Activated CD8-positive, alpha-beta T cell treated with anti-CD3 and anti-CD28 coated beads, Interleukin-2, amount 10 ng/mL, durations not matched to agents 7 days and 5 days (primary cell): ENCODE measurements around the gene MAPRE2. TPM values are rescaled to one million over a fixed set of nuclear protein-coding genes. Genes with fewer than 3 reads are reported as not detected.

Experiments used
- ATAC-seq: fragments of 150-1000 bp; cut with Tn5 transposase; one replicate; pipeline ENCODE4 v1.10.0; 2021; ENCODE audit warnings: moderate library complexity
- CTCF ChIA-PET: fragments of 350-600 bp; sonication (Branson Sonifier 250); formaldehyde crosslinking; loops from one replicate; lab custom pipeline; 2021; ENCODE audit warnings: antibody characterized with exemption; lab: Charles Lee
- POLR2A ChIA-PET: fragments of 350-600 bp; sonication (Branson Sonifier 250); formaldehyde crosslinking; loops from one replicate; lab custom pipeline; 2021; ENCODE audit warnings: antibody characterized with exemption; lab: Charles Lee
- DNase-seq: peaks from one replicate; pipeline ENCODE4 v3.0.0-alpha.2; 2020
- H3K27ac Mint-ChIP-seq: one replicate; pipeline ENCODE4 v1.8.0; 2021; ENCODE audit warnings: mild to moderate bottlenecking, mixed read lengths
- H3K27me3 Mint-ChIP-seq: one replicate; pipeline ENCODE4 v1.8.0; 2021; ENCODE audit warnings: low read depth, mixed read lengths
- H3K36me3 Mint-ChIP-seq: one replicate; pipeline ENCODE4 v1.8.0; 2021; ENCODE audit warnings: low read depth, mixed read lengths
- H3K4me1 Mint-ChIP-seq: one replicate; pipeline ENCODE4 v1.8.0; 2021; ENCODE audit warnings: low read depth, mixed read lengths
- H3K4me3 Mint-ChIP-seq: one replicate; pipeline ENCODE4 v1.8.0; 2021; ENCODE audit warnings: mild to moderate bottlenecking, mixed read lengths
- H3K9me3 Mint-ChIP-seq: one replicate; pipeline ENCODE4 v1.8.0; 2022; ENCODE audit warnings: mixed read lengths; ENCODE audit not compliant: insufficient read depth
- total RNA-seq, 2 experiments: library from RNA; stranded (reverse); gene quantifications; one replicate each; pipeline ENCODE4 v1.2.3, GENCODE V29; 2021

The MAPRE2 gene
- total RNA-seq, 2 experiments from 2014 or later: 49.0 to 53.6 TPM

DNA sequence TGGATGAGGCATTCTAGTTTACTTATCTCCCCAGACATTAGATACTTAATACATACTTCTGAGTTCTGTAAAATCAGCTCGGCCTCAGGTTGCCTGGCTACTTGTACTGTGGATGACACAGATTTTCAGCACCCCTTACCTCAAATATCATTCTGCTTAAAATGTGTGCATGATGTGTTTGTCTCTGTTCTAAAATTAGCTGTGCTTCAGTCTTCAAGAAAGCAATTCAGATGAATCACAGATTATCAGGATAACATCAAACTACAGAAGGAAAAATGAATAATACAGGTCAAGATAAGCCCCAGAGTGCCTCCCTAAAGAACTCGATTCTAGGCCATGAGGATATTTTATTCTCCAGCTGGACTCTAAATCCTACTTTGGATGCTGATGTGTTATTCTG is 21.3 kb upstream of the MAPRE2 start:
- POLR2A ChIA-PET: no interaction called here
- Mint-ChIP-seq H3K27me3 (peaks cover 11% of the 10 kb centered on the region), H3K27ac (no peak overlapping the region), H3K4me3 (no peak overlapping the region), H3K4me1 (no peaks in the 10 kb centered on the region), H3K9me3 (no peaks in the 10 kb centered on the region), H3K36me3 (no peaks in the 10 kb centered on the region)
- ATAC-seq (no peak), DNase-seq (no peak)
- CTCF ChIA-PET: interaction anchor here (1.0 to 1.4 kb wide), 2 partner anchors 9 to 124 kb away, joined by 3 read pairs; no protein-coding TSS in a partner anchor

DNA sequence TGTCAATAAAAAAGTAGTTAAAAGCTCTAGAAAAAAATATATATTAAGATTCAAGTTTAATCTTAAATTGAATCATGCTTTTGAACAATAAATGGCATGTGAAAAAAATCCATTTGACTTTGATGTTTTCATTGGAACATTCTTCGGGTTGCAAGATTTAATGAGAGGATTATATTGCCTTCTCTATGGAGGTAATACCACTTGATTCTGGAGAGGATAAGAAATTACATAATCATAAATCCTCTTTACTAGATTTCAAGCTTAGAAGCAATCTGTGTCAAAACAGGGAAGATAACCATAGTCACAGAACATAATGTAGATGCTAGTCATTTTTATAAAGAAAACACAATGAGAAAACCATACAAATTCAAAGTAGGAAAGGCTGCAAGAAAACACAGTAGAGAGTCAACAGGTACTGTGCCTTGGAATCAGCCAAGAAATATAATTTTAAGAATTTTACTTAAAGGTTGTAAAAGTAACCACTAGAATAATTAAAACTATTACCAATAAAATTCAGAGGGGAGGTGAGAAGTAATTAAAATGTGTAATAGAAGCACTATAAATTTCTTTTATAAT is 18.7 kb upstream of the MAPRE2 start:
- Mint-ChIP-seq H3K4me3 (no peak overlapping the region), H3K27ac (no peak overlapping the region), H3K36me3 (no peaks in the 10 kb centered on the region), H3K27me3 (peaks cover 8% of the 10 kb centered on the region), H3K4me1 (peaks cover 6% of the 10 kb centered on the region), H3K9me3 (no peaks in the 10 kb centered on the region)
- ChIA-PET CTCF (no interaction called here), POLR2A (interaction anchor here (0.6 kb wide), 1 partner anchor 336 kb away, joined by 3 read pairs; no protein-coding TSS in a partner anchor)
- DNase-seq (no peak), ATAC-seq (no peak)

DNA sequence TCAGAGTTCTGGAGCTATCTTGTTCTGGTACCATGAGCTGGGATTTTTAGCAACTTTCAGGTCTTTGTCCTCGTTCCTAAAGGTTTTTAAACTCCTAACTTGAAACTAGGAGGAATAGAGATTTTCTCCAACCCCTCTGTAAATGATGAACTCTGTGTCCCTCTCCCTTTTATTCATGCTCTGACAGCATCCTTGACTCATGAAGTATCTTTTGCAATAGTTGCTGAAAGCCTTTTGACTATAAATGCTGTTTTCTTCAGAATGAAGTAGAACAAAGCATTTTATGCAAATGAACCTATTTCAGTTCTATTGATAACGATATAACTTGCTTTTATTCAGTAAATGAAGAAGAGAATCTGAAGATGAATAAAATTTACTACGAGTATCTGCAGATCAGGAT is 17.0 kb upstream of the MAPRE2 start:
- Mint-ChIP-seq H3K27ac (no peak overlapping the region), H3K9me3 (no peaks in the 10 kb centered on the region), H3K4me1 (peaks cover 11% of the 10 kb centered on the region), H3K36me3 (no peaks in the 10 kb centered on the region), H3K27me3 (peaks cover 4% of the 10 kb centered on the region), H3K4me3 (no peak overlapping the region)
- DNase-seq (no peak), ATAC-seq (no peak)
- ChIA-PET POLR2A (no interaction called here), CTCF (interaction anchor here (0.7 to 9.2 kb wide), 3 partner anchors 16 to 363 kb away, joined by 3 to 160 read pairs (median 17); partner anchors contain the start of gene MAPRE2)

DNA sequence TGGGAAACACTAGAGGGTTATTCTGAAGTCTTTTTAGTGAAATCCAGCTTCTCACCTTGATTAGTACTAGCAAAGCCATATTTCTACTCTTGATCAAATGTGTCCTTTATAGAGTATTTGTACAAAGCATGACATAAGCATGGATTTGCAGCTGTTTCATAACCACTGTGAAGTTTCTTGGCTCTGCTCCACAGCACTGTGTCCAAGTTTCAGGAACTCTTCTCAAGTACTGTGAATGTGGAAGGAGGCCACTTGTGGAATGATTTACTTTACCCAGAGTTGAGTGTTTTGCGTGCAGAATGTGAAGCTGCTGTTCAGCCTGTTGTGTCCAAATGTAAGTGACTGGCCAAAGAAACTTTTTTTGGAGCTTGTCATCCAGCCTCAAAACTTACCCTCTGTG is 16.2 kb upstream of the MAPRE2 start:
- no peak overlapping the region for H3K27ac Mint-ChIP-seq
- H3K36me3 Mint-ChIP-seq: no peaks in the 10 kb centered on the region
- ChIA-PET POLR2A (interaction anchor here (1.1 kb wide), 1 partner anchor 16 kb away, joined by 5 read pairs; the partner anchor contains the start of gene MAPRE2), CTCF (interaction anchor here (1.2 to 9.2 kb wide), 9 partner anchors 8 to 362 kb away, joined by 4 to 160 read pairs (median 15); partner anchors contain the start of gene MAPRE2)
- H3K27me3 Mint-ChIP-seq: peaks cover 4% of the 10 kb centered on the region
- no peaks in the 10 kb centered on the region for H3K9me3 Mint-ChIP-seq
- peaks cover 19% of the 10 kb centered on the region for H3K4me1 Mint-ChIP-seq
- H3K4me3 Mint-ChIP-seq: no peak overlapping the region
- DNase-seq (no peak), ATAC-seq (no peak)

DNA sequence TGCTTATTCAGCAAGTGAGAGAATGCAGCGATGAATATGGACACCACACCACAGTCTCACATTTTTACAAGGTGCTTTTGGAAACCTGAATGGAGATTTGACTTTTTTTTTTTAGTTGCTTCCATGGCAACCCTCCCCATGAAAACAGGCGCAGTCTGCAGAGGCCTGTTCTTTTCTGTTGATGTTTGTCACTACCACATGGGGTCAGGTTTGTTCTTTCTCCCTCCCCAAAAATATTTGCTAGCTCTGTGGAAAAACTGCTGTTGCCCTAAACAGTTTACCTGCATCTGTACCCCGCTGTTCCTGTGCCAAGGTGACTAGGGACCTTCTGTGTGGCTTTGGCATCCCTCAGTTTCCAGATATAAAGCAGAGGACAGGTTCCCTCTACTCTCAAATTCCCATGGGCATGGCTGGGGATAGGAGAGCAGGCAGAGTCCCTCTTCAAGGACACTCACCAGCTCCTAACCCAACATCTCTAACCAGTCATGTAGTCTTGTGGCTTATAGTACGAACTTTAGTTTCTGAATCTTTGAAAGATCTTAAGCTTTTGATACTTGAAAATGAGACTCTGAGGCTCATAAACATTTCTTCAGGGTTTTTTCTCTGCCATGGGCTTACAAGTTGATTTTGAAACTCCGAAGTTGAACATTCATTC is 14.7 kb upstream of the MAPRE2 start:
- peak; percentile 42 for ATAC-seq

DNA sequence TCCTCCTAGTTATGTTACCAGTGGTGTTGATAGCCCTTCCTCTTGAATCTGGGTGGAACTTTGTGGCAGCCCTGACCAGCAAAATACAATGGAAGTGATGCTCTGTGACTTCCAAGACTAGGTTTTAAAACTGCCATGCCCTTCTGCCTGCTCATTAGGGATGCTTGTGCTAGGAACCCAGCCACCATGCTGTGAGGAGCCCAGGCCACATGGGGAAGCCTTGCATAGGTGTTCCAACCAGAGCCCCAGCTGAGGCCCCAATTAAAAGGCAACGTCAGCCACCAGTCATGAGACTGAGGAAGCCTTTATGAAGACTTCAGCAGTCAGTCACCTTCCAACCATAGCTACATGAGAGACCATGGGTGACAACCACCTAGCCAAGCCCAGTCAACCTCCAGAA is 14.0 kb upstream of the MAPRE2 start:
- no peak for ATAC-seq
- peaks cover 37% of the 10 kb centered on the region for H3K4me1 Mint-ChIP-seq

More for the DNA sequence above, 14.7 kb upstream of the MAPRE2 start:
- Mint-ChIP-seq H3K4me1 (peaks cover 33% of the 10 kb centered on the region), H3K4me3 (no peak overlapping the region), H3K27me3 (no peaks in the 10 kb centered on the region), H3K9me3 (peaks cover 4% of the 10 kb centered on the region), H3K36me3 (peaks cover 5% of the 10 kb centered on the region), H3K27ac (no peak overlapping the region)
- POLR2A ChIA-PET: interaction anchor here (0.9 to 5.8 kb wide), 3 partner anchors 15 to 117 kb away, joined by 4 to 117 read pairs (median 28); partner anchors contain the start of gene MAPRE2
- peak; percentile 37 for DNase-seq
- CTCF ChIA-PET: interaction anchor here (0.8 to 9.2 kb wide), 22 partner anchors 10 to 360 kb away, joined by 3 to 160 read pairs (median 6); partner anchors contain the start of gene MAPRE2

DNA sequence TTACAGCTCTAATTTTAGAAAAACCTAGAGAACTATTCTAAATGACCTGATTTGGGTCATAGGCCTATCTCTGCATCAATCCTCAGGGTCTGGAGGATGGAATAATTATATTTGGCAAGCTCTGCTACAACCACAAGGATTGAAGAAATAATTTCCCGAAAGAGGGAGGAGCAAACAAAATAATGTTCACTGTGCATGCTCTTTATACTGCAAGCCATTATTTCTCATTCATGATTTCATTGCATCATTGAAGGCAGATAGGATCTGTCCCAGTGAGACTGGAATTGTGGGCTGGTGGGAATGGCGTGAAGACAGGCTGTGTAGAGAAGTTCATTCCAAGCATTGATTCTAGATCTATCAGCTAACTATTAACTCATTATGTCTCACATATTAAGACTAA is 12.7 kb upstream of the MAPRE2 start:
- ATAC-seq (no peak), DNase-seq (no peak)
- H3K27ac Mint-ChIP-seq: no peak overlapping the region
- no peak overlapping the region for H3K4me3 Mint-ChIP-seq
- H3K36me3 Mint-ChIP-seq: peaks cover 5% of the 10 kb centered on the region
- H3K27me3 Mint-ChIP-seq: no peaks in the 10 kb centered on the region
- peaks cover 4% of the 10 kb centered on the region for H3K9me3 Mint-ChIP-seq
- H3K4me1 Mint-ChIP-seq: peaks cover 42% of the 10 kb centered on the region
- ChIA-PET CTCF (interaction anchor here (1.1 to 9.2 kb wide), 10 partner anchors 12 to 201 kb away, joined by 3 to 160 read pairs (median 6); partner anchors contain the start of gene MAPRE2), POLR2A (interaction anchor here (3.9 to 5.8 kb wide), 2 partner anchors 13 to 17 kb away, joined by 28 to 117 read pairs; partner anchors contain the start of gene MAPRE2)

More for the DNA sequence above, 14.0 kb upstream of the MAPRE2 start:
- Mint-ChIP-seq H3K4me3 (no peak overlapping the region), H3K27ac (no peak overlapping the region), H3K9me3 (peaks cover 4% of the 10 kb centered on the region), H3K27me3 (no peaks in the 10 kb centered on the region), H3K36me3 (peaks cover 5% of the 10 kb centered on the region)
- DNase-seq: no peak
- ChIA-PET POLR2A (interaction anchor here (3.9 to 5.8 kb wide), 2 partner anchors 14 to 19 kb away, joined by 28 to 117 read pairs; partner anchors contain the start of gene MAPRE2), CTCF (interaction anchor here (0.6 to 9.2 kb wide), 19 partner anchors 13 to 360 kb away, joined by 3 to 160 read pairs (median 4); partner anchors contain the start of gene MAPRE2)

DNA sequence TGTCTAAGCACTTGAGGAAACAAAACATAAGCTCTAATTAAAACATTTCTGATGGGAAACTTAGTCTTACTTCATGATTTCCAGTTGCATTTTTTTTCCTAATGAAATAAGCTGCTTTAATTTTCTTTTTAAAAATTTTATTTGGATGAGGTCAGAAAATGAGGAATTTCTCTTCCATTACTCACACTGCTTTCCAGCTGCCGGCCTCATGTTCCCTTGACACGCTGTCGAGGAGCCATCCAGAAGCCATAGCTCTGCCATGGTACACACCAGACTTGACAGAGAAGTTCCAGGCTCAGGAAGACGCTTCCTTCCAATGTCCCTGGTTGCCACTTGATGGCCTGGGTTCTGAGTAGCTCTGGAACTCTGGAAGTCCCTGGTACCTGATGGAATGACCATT is 12.1 kb upstream of the MAPRE2 start:
- CTCF ChIA-PET: interaction anchor here (0.8 to 9.2 kb wide), 27 partner anchors 8 to 468 kb away, joined by 3 to 160 read pairs (median 4); partner anchors contain the start of genes INO80C, MAPRE2 and ZNF24
- H3K4me3 Mint-ChIP-seq: peak overlapping the region; percentile 77
- H3K27me3 Mint-ChIP-seq: no peaks in the 10 kb centered on the region
- H3K27ac Mint-ChIP-seq: peak overlapping the region; percentile 99
- H3K9me3 Mint-ChIP-seq: peaks cover 4% of the 10 kb centered on the region
- DNase-seq (no peak), ATAC-seq (no peak)
- H3K36me3 Mint-ChIP-seq: peaks cover 5% of the 10 kb centered on the region
- H3K4me1 Mint-ChIP-seq: peaks cover 42% of the 10 kb centered on the region
- POLR2A ChIA-PET: interaction anchor here (0.8 to 5.8 kb wide), 6 partner anchors 12 to 262 kb away, joined by 3 to 117 read pairs (median 4); partner anchors contain the start of genes MAPRE2 and ZSCAN30

DNA sequence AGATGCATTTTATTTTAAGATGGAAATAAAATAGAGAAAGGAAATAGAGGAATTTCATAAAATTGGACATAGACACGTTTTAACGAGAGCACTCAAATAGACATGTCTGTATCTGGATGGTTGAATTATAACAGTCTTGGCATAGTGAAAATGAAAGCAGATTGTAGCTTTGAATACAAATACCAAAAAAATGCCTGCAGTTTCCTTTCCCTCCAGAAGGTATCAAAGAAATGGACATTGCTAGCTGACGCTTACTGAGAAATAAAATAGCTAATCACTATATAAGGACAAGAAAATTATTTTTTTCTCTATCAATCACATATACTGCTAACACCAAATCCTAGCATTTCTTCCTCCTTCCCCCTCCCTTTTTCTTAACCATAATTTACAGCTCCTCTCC is 11.4 kb upstream of the MAPRE2 start:
- Mint-ChIP-seq H3K4me1 (peaks cover 42% of the 10 kb centered on the region), H3K27me3 (no peaks in the 10 kb centered on the region)

DNA sequence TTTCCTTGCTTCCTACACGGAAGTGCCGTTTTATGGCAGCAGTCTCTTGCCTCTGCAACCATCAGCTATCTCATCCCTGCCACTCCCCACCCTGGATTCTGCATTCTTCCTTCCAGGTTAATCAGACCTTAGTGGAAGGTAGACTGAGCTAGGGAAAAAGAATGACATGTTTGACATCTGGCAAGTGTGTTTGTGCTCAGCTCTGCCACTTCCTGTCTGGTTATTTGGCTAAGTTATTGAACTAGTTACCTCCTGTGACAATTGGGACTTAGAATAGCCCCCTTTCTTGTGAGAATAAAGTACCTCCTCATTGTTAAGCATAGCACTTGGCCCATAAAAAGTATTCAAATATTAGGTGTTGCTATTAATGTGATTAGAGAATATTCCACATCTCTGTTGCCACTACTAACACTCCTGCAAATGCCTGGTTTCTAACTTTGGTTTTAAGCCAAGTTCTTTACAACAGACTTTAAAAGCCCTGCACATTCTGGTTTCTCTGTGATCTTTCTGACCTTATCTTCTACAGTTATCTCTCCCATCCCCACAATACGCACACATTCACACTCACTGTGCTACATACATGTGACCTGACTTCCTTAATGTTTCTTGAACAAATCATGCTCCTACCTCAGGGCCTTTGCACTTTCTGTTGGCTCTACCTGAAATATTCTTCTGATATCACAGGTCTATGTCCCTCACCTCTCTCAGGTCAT is 10.8 kb upstream of the MAPRE2 start:
- DNase-seq (peak; percentile 46), ATAC-seq (peak; percentile 66)
- H3K27me3 Mint-ChIP-seq: no peaks in the 10 kb centered on the region
- H3K36me3 Mint-ChIP-seq: peaks cover 5% of the 10 kb centered on the region
- H3K4me1 Mint-ChIP-seq: peaks cover 42% of the 10 kb centered on the region
- H3K27ac Mint-ChIP-seq: peak overlapping the region; percentile 99
- CTCF ChIA-PET: interaction anchor here (0.9 to 9.2 kb wide), 23 partner anchors 10 to 467 kb away, joined by 3 to 160 read pairs (median 5); partner anchors contain the start of genes INO80C, MAPRE2 and ZNF24
- POLR2A ChIA-PET: interaction anchor here (0.9 to 5.8 kb wide), 7 partner anchors 9 to 260 kb away, joined by 3 to 117 read pairs (median 3); partner anchors contain the start of genes MAPRE2 and ZSCAN30
- H3K4me3 Mint-ChIP-seq: peak overlapping the region; percentile 77
- peaks cover 4% of the 10 kb centered on the region for H3K9me3 Mint-ChIP-seq

More for the DNA sequence above, 11.4 kb upstream of the MAPRE2 start:
- peaks cover 5% of the 10 kb centered on the region for H3K36me3 Mint-ChIP-seq
- peaks cover 4% of the 10 kb centered on the region for H3K9me3 Mint-ChIP-seq
- H3K27ac Mint-ChIP-seq: peak overlapping the region; percentile 99
- H3K4me3 Mint-ChIP-seq: peak overlapping the region; percentile 77
- ChIA-PET POLR2A (interaction anchor here (0.8 to 5.8 kb wide), 9 partner anchors 9 to 262 kb away, joined by 3 to 117 read pairs (median 3); partner anchors contain the start of genes MAPRE2 and ZSCAN30), CTCF (interaction anchor here (0.7 to 9.2 kb wide), 35 partner anchors 9 to 468 kb away, joined by 3 to 160 read pairs (median 4); partner anchors contain the start of genes INO80C, MAPRE2 and ZNF24)
- DNase-seq (no peak), ATAC-seq (peak; percentile 77)
